Measurements from ENCODE around the gene UEVLD.

- TF ChIP-seq POLR2A (IDR thresholded peaks at IDR 0.05), result no peak
- TF ChIP-seq CTCF (IDR thresholded peaks at IDR 0.05), result no peak
These were observed 65.5 kb downstream of the UEVLD start for GRCh38 chr11:18523084-18523483.
